HepG2 (cell line): ENCODE data around the gene HYI. TPM values are rescaled to one million over a fixed set of nuclear protein-coding genes. Genes with fewer than 3 reads are reported as not detected.

Experiments used
- EED ChIP-seq: sonication (generic); formaldehyde crosslinking; IDR thresholded peaks from 2 replicates; pipeline ENCODE4 v1.5.0; 2020; ENCODE audit warnings: mild to moderate bottlenecking, missing genetic modification reagents
- ETV5 ChIP-seq: IDR thresholded peaks from 2 replicates; pipeline ENCODE4 v1.6.1; 2018; ENCODE audit warnings: missing biosample characterization, missing genetic modification reagents, inconsistent platforms, borderline replicate concordance
- GABPB1 ChIP-seq: IDR thresholded peaks from 2 replicates; pipeline ENCODE4 v1.6.1; 2016; ENCODE audit warnings: mild to moderate bottlenecking, missing genetic modification reagents, moderate library complexity, missing compliant biosample characterization
- GTF2F1 ChIP-seq: fragments of 150-350 bp; IDR thresholded peaks from 2 replicates; pipeline ENCODE4 v1.6.1; 2014; ENCODE audit warnings: low read length
- KDM6A ChIP-seq: IDR thresholded peaks from 2 replicates; pipeline ENCODE4 v1.6.1; 2016; ENCODE audit warnings: low read depth
- KLF9 ChIP-seq: IDR thresholded peaks from 2 replicates; pipeline ENCODE4 v1.6.1; 2016; ENCODE audit warnings: low read depth
- SMARCE1 ChIP-seq: fragments of 450-650 bp; IDR thresholded peaks from 2 replicates; pipeline ENCODE4 v1.6.1; 2017; ENCODE audit warnings: borderline replicate concordance
- SP2 ChIP-seq: sonication (generic); formaldehyde crosslinking; IDR thresholded peaks from 2 replicates; pipeline ENCODE4 v1.5.1; 2020; ENCODE audit warnings: mild to moderate bottlenecking, missing genetic modification reagents
- STAT5B ChIP-seq: sonication (generic); formaldehyde crosslinking; IDR thresholded peaks from 2 replicates; pipeline ENCODE4 v1.4.0; 2020; ENCODE audit warnings: missing genetic modification reagents
- ZNF230 ChIP-seq: sonication (generic); formaldehyde crosslinking; IDR thresholded peaks from 2 replicates; pipeline ENCODE4 v1.4.0; 2020; ENCODE audit warnings: mild to moderate bottlenecking, missing genetic modification reagents
- ZNF260 ChIP-seq: sonication (generic); formaldehyde crosslinking; IDR thresholded peaks from 2 replicates; pipeline ENCODE4 v1.4.0; 2020; ENCODE audit warnings: missing genetic modification reagents, low read depth, mild to moderate bottlenecking, borderline replicate concordance
- ZNF841 ChIP-seq: sonication (generic); formaldehyde crosslinking; IDR thresholded peaks from 2 replicates; pipeline ENCODE4 v1.8.1; 2023; ENCODE audit warnings: missing genetic modification reagents, borderline replicate concordance
- polyA plus RNA-seq, 8 experiments: library from polyadenylated mRNA; depleted of rRNA in 3 of 8; stranded (reverse) in 7 of 8; unstranded in 1 of 8; fragments of >200 nt; fragmentation: Illumina TruSeq in 4 of 8; extraction: Trizol in 4 of 8; gene quantifications; 2 replicates each; pipeline versions ENCODE4 v1.2.1 to v1.2.3, GENCODE V29; 2011 to 2016; ENCODE audit warnings: low read depth in 4 of 8, missing spikeins in 1 of 8, mixed read lengths in 1 of 8; ENCODE audit not compliant: insufficient read depth in 1 of 8
- total RNA-seq, 5 experiments: library from RNA; depleted of rRNA; stranded (reverse); fragments of >200 nt; fragmentation: Illumina TruSeq; extraction: Trizol; gene quantifications; 2 replicates each; pipeline ENCODE4 v1.2.3, GENCODE V29; 2016; ENCODE audit warnings: low read depth in 1 of 5
- TF ChIP-seq, protein P1 (sequence below): sonication (generic); formaldehyde crosslinking; IDR thresholded peaks from 2 replicates; pipeline ENCODE4 v1.4.0; 2020; ENCODE audit warnings: mild to moderate bottlenecking, missing genetic modification reagents, borderline replicate concordance
- TF ChIP-seq, protein P2 (sequence below): conservative IDR thresholded peaks from 2 replicates; pipeline ENCODE4 v1.6.1; 2018; ENCODE audit warnings: missing genetic modification reagents
- TF ChIP-seq, protein P3 (sequence below): sonication (generic); formaldehyde crosslinking; IDR thresholded peaks from 2 replicates; pipeline ENCODE4 v1.5.0; 2020; ENCODE audit warnings: missing genetic modification reagents

Gene HYI
- total and polyA plus RNA-seq, 2 of the 13 experiments (the other 11 are each of a cell fraction or from before 2014, with no cell fraction given): not detected

DNA sequence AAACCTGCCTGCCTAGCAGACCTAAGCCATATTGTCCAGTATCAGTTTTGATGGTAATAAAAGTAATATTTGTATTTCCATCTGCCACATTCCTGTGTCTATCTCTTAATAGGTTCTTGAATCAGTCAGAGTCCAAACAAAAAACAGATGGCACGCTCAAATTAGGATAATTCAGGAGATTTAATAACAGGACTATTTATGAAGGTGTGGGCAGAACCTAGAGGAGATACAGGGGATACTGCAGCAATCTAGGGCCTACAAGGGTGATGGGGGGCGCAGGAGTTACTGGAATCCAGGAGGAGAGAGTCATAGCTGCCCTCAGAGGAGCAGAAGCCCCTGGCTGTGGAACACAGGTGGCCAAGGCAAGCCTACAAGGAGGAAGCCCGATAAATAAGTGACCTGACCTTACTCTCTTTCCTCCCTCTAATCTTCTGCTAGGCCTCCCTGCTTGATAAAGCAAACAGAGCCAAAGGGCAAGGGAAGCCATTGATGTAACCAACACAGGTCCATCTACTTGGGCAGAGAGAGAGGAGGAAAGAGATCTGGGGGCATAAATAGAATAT lies 11.9 kb upstream of the HYI start (continued):
- no peak for TF ChIP-seq ZNF230 (CRISPR knock-in tag)
- TF ChIP-seq GABPB1 (CRISPR knock-in tag): no peak
- TF ChIP-seq ZNF260: no peak
- no peak for TF ChIP-seq KLF9
- no peak for TF ChIP-seq EED (CRISPR knock-in tag)
- TF ChIP-seq, protein P1, sequence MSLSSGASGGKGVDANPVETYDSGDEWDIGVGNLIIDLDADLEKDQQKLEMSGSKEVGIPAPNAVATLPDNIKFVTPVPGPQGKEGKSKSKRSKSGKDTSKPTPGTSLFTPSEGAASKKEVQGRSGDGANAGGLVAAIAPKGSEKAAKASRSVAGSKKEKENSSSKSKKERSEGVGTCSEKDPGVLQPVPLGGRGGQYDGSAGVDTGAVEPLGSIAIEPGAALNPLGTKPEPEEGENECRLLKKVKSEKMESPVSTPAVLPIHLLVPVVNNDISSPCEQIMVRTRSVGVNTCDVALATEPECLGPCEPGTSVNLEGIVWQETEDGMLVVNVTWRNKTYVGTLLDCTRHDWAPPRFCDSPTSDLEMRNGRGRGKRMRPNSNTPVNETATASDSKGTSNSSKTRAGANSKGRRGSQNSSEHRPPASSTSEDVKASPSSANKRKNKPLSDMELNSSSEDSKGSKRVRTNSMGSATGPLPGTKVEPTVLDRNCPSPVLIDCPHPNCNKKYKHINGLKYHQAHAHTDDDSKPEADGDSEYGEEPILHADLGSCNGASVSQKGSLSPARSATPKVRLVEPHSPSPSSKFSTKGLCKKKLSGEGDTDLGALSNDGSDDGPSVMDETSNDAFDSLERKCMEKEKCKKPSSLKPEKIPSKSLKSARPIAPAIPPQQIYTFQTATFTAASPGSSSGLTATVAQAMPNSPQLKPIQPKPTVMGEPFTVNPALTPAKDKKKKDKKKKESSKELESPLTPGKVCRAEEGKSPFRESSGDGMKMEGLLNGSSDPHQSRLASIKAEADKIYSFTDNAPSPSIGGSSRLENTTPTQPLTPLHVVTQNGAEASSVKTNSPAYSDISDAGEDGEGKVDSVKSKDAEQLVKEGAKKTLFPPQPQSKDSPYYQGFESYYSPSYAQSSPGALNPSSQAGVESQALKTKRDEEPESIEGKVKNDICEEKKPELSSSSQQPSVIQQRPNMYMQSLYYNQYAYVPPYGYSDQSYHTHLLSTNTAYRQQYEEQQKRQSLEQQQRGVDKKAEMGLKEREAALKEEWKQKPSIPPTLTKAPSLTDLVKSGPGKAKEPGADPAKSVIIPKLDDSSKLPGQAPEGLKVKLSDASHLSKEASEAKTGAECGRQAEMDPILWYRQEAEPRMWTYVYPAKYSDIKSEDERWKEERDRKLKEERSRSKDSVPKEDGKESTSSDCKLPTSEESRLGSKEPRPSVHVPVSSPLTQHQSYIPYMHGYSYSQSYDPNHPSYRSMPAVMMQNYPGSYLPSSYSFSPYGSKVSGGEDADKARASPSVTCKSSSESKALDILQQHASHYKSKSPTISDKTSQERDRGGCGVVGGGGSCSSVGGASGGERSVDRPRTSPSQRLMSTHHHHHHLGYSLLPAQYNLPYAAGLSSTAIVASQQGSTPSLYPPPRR (CRISPR knock-in tag): peak; percentile 33; the same call in 1 of the 2 replicates
- no peak for TF ChIP-seq STAT5B
- TF ChIP-seq, protein P2, sequence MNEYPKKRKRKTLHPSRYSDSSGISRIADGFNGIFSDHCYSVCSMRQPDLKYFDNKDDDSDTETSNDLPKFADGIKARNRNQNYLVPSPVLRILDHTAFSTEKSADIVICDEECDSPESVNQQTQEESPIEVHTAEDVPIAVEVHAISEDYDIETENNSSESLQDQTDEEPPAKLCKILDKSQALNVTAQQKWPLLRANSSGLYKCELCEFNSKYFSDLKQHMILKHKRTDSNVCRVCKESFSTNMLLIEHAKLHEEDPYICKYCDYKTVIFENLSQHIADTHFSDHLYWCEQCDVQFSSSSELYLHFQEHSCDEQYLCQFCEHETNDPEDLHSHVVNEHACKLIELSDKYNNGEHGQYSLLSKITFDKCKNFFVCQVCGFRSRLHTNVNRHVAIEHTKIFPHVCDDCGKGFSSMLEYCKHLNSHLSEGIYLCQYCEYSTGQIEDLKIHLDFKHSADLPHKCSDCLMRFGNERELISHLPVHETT (CRISPR knock-in tag): no peak
- no peak for TF ChIP-seq SP2
- peak; percentile 25; the same call in 1 of the 2 replicates for TF ChIP-seq ETV5 (CRISPR knock-in tag)
- no peak for TF ChIP-seq SMARCE1
- TF ChIP-seq, protein P3, sequence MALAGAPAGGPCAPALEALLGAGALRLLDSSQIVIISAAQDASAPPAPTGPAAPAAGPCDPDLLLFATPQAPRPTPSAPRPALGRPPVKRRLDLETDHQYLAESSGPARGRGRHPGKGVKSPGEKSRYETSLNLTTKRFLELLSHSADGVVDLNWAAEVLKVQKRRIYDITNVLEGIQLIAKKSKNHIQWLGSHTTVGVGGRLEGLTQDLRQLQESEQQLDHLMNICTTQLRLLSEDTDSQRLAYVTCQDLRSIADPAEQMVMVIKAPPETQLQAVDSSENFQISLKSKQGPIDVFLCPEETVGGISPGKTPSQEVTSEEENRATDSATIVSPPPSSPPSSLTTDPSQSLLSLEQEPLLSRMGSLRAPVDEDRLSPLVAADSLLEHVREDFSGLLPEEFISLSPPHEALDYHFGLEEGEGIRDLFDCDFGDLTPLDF (CRISPR knock-in tag): no peak
- TF ChIP-seq GTF2F1: no peak
- no peak for TF ChIP-seq ZNF841
- TF ChIP-seq KDM6A: 0 out of 2 replicates have a peak, but pooled peaks have one; percentile 54
